Mesothelial cell of epicardium (in vitro differentiated cells): Measurements from ENCODE around the gene TPCN1. TPM values are rescaled to one million over a fixed set of nuclear protein-coding genes. Genes with fewer than 3 reads are reported as not detected.

Experiments
- DNase-seq, 2 experiments: peaks; one replicate each; pipeline ENCODE4 v3.0.0; 2021; ENCODE audit warnings: low spot score in 2 of 2; ENCODE audit not compliant: unreplicated experiment in 2 of 2
- H3K27ac Mint-ChIP-seq: 2 replicates; pipeline ENCODE4 v1.8.0; 2021; ENCODE audit warnings: mixed read lengths
- H3K27me3 Mint-ChIP-seq: 2 replicates; pipeline ENCODE4 v1.8.0; 2021; ENCODE audit warnings: low read depth, mixed read lengths
- H3K36me3 Mint-ChIP-seq: 2 replicates; pipeline ENCODE4 v1.8.0; 2021; ENCODE audit warnings: mixed read lengths
- H3K4me1 Mint-ChIP-seq: 2 replicates; pipeline ENCODE4 v1.8.0; 2021; ENCODE audit warnings: mixed read lengths
- H3K4me3 Mint-ChIP-seq: 2 replicates; pipeline ENCODE4 v1.8.0; 2021; ENCODE audit warnings: mild to moderate bottlenecking, moderate library complexity, mixed read lengths
- H3K9me3 Mint-ChIP-seq: 2 replicates; pipeline ENCODE4 v1.8.0; 2021; ENCODE audit warnings: mixed read lengths
- total RNA-seq: library from RNA; stranded (reverse); gene quantifications from 3 replicates; pipeline ENCODE4 v1.2.1, GENCODE V29; 2021
- TF ChIP-seq, protein P1 (sequence below): fragments of 200-600 bp; sonication (generic); IDR thresholded peaks from one replicate; pipeline ENCODE4 v1.5.0; 2021; ENCODE audit warnings: antibody characterized with exemption; ENCODE audit not compliant: unreplicated experiment

TPCN1 gene
- total RNA-seq, 1 donor from 2014 or later, result 40.0 TPM

DNA sequence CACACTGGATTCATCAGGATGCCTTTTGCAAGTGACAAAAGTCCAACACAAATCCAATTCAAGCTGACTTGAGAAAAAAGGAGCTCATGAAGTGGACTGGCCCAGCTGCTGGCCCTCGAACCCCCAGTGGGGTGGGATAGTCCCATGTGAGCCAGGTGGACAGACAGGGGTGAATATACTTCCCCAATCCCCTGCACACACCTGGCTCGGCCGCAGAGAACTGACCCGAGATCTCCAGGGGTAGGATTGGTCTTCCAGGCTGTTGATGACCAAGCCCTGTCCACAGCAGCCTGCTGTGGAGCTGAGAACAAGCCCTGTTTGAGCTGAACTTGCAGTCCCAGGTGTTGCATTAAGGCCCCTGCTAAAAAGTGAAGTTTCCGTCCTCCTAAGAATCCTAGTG, 56.2 kb downstream of the TPCN1 start:
- TF ChIP-seq, protein P1, sequence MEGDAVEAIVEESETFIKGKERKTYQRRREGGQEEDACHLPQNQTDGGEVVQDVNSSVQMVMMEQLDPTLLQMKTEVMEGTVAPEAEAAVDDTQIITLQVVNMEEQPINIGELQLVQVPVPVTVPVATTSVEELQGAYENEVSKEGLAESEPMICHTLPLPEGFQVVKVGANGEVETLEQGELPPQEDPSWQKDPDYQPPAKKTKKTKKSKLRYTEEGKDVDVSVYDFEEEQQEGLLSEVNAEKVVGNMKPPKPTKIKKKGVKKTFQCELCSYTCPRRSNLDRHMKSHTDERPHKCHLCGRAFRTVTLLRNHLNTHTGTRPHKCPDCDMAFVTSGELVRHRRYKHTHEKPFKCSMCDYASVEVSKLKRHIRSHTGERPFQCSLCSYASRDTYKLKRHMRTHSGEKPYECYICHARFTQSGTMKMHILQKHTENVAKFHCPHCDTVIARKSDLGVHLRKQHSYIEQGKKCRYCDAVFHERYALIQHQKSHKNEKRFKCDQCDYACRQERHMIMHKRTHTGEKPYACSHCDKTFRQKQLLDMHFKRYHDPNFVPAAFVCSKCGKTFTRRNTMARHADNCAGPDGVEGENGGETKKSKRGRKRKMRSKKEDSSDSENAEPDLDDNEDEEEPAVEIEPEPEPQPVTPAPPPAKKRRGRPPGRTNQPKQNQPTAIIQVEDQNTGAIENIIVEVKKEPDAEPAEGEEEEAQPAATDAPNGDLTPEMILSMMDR, result no peak
- Mint-ChIP-seq H3K27ac (no peak overlapping the region), H3K36me3 (peaks cover 9% of the 10 kb centered on the region), H3K4me3 (no peak overlapping the region), H3K27me3 (no peaks in the 10 kb centered on the region), H3K4me1 (peaks cover 2% of the 10 kb centered on the region), H3K9me3 (no peaks in the 10 kb centered on the region)
- no peak for DNase-seq

DNA sequence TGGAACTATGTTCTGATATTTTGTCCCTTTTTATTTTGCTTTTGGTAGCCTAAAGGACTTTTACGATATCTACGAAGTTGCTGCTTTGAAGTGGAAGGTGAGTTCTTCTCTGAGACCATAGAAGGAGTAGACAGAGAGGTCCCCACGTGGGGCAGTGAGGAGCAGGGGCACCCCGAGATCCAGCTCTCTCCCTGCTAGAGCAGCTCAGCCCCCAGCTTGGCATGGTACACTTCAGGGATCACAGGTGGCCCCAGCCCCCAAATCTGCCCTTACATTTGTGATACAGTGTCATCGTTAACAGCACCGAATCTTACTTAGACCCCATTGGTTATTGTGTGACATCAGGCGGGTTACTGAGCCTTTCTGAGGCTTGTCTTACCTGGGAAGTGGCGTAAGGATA, 56.9 kb downstream of the TPCN1 start:
- no peaks in the 10 kb centered on the region for H3K9me3 Mint-ChIP-seq
- peaks cover 9% of the 10 kb centered on the region for H3K36me3 Mint-ChIP-seq
- TF ChIP-seq, protein P1, result no peak
- H3K4me3 Mint-ChIP-seq, result no peak overlapping the region
- no peaks in the 10 kb centered on the region for H3K27me3 Mint-ChIP-seq
- H3K4me1 Mint-ChIP-seq, result no peaks in the 10 kb centered on the region
- no peak for DNase-seq
- H3K27ac Mint-ChIP-seq, result no peak overlapping the region

DNA sequence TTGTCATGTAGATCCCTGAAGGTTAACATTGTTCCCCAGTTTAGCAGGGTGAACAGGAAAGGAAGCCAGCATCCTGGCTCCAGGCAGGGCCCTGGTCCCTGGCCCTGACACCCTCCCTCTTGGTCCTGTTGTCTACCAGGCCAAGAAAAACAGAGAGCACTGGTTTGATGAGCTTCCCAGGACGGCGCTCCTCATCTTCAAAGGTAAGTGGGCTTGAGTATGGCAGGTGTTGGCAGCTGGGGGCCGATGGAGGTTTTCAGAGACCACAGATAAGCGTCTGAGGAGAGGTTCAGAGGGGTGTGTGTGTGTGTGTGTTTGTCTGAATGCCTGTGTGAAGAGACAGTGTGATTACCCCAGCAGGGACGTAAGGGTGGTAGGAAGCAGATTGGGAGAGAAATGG, 57.4 kb downstream of the TPCN1 start:
- no peaks in the 10 kb centered on the region for H3K9me3 Mint-ChIP-seq
- TF ChIP-seq, protein P1, result no peak
- no peak overlapping the region for H3K27ac Mint-ChIP-seq
- no peak overlapping the region for H3K4me3 Mint-ChIP-seq
- DNase-seq, result no peak
- no peaks in the 10 kb centered on the region for H3K4me1 Mint-ChIP-seq
- peaks cover 9% of the 10 kb centered on the region for H3K36me3 Mint-ChIP-seq
- no peaks in the 10 kb centered on the region for H3K27me3 Mint-ChIP-seq

DNA sequence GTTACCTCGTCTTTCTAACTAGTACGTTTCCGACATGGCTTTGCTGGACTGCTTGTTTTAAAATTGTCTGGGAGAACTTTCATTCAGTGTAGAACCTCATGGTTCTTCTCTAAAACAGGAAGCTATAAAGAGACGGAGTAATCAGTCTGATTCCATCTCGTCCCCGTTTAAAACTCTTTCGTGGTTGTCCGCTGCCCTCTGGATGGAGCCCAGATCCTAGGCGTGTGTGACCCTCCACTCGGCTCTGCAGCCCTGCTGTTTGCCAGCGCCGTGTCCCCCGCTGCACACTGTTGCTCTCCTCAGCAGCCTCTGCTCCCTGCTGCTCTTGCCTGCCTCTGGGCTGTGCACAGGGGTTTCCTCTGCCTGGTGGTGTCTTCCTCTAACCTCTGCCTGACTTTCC, 63.5 kb downstream of the TPCN1 start:
- no peak overlapping the region for H3K4me3 Mint-ChIP-seq
- no peak overlapping the region for H3K27ac Mint-ChIP-seq
- TF ChIP-seq, protein P1, result no peak
- DNase-seq, result no peak
- no peaks in the 10 kb centered on the region for H3K9me3 Mint-ChIP-seq
- no peaks in the 10 kb centered on the region for H3K4me1 Mint-ChIP-seq
- no peaks in the 10 kb centered on the region for H3K27me3 Mint-ChIP-seq
- H3K36me3 Mint-ChIP-seq, result peaks cover 12% of the 10 kb centered on the region

DNA sequence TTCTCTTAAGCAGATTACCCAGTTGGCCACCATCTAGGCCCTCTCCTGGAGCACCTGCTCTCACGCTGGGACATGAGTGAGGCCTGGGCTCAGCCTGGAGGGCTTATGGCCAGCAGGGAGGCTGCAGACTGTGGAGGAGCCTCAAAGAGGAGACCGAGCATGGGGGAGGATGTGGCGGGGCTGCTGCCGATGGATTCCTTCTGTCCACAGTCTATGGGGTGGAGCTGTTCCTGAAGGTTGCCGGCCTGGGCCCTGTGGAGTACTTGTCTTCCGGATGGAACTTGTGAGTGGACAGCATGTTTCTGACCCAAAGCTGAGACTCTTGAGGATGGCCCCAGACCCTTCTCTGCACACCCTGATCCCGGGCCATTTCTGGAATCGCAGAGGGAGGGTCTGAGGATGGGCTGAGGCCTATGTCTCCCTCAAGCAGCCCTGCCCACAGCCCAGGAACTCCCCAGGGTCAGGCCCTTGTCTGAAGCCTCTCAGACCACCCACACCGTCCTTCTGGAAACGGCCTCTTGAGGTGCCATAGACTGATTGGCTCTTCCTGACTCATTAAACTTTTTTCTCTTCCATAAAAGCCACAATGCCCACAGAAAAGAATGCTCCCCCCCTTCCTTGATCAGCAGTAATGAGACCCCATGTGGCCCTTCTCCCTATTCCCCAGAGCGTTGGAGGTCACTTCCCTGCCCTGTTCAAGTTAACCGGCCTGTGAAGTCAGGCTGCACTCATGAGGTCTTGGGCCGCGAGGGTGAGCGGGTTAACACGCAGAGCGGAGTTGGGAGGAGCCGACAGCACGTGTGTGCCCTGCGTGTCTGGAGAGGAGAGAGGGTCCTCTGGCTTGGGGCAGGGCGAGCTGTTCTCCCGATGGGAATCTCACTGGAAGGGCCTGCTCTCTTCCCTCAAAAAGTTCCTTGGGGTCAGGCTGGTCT, 64.7 kb downstream of the TPCN1 start:
- Mint-ChIP-seq H3K9me3 (no peaks in the 10 kb centered on the region), H3K4me1 (no peaks in the 10 kb centered on the region), H3K27me3 (no peaks in the 10 kb centered on the region), H3K36me3 (peaks cover 7% of the 10 kb centered on the region), H3K27ac (no peak overlapping the region), H3K4me3 (no peak overlapping the region)
- TF ChIP-seq, protein P1, result no peak
- no peak for DNase-seq
